ENCODE data around the gene SST. TPM values are rescaled to one million over a fixed set of nuclear protein-coding genes. Genes with fewer than 3 reads are reported as not detected.

SST gene
- total RNA-seq, 4 donors from 2014 or later, result 0.90 TPM; not detected in 3

DNA sequence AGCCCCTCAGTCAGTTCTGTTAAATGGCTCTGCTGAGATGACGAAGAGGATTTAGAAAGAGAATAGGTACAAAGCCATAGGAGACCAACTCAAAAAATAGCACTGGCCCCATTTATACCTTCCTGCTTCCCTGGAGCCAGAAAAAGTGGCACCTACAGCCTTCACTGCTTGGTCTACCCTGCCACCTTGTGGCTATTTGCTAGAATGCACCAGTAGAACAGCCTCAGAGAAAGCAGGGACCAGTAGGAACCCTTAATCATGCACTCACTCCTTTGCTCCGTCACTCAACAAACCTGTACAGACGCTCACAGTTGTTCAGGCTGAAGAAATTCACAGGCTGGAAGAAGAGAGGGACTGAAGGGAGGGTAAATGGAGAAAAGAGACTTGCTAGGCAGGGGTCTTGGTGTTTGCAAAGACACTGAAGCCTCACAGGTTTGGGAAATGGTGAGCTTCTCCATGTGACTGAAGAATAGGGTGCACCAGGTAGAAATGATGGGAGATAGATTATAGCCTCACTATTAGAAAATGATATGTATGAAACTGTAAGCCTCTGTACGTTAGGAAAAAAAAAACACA is 44.3 kb upstream of the SST start:
- Histone ChIP-seq H3K27ac (no peak overlapping the region), H3K4me3 (no peak overlapping the region), H3K27me3 (no peaks in the 10 kb centered on the region), H3K4me1 (no peaks in the 10 kb centered on the region), H3K9me3 (no peaks in the 10 kb centered on the region), H3K36me3 (no peaks in the 10 kb centered on the region)
- DNase-seq, result peak; percentile 66 to 78
- TF ChIP-seq POLR2A (IDR thresholded peaks at IDR 0.05), result no peak
- TF ChIP-seq, protein P1, sequence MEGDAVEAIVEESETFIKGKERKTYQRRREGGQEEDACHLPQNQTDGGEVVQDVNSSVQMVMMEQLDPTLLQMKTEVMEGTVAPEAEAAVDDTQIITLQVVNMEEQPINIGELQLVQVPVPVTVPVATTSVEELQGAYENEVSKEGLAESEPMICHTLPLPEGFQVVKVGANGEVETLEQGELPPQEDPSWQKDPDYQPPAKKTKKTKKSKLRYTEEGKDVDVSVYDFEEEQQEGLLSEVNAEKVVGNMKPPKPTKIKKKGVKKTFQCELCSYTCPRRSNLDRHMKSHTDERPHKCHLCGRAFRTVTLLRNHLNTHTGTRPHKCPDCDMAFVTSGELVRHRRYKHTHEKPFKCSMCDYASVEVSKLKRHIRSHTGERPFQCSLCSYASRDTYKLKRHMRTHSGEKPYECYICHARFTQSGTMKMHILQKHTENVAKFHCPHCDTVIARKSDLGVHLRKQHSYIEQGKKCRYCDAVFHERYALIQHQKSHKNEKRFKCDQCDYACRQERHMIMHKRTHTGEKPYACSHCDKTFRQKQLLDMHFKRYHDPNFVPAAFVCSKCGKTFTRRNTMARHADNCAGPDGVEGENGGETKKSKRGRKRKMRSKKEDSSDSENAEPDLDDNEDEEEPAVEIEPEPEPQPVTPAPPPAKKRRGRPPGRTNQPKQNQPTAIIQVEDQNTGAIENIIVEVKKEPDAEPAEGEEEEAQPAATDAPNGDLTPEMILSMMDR (IDR thresholded peaks at IDR 0.05), result peak; percentile 89 to 94 (median 94)
- intact Hi-C loops (cut with DNase I; ENCODE audit: low total_unique reads), result no loop called here

DNA sequence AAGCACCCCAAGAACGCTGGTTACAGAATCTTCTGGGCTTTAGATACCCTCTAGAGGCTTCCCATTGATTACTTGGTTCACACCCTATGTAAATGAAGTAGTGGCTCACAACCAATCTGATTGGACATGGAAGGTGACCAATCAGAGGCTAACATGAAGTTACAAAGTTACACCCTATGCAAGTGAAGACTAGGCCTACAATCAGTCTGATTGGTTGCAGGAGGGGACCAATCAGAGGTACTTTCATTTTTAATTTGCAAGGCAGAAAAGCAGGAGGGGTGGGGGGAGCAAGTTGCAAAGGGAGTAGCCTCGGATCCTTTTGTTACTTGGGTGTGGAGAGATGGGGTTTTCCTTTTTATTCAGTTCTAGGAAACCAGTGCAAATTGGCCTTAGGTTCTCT is 43.3 kb upstream of the SST start:
- no peak for TF ChIP-seq POLR2A (IDR thresholded peaks at IDR 0.05)
- TF ChIP-seq, protein P1 (IDR thresholded peaks at IDR 0.05), result no peak
- Histone ChIP-seq H3K27me3 (no peaks in the 10 kb centered on the region), H3K27ac (no peak overlapping the region), H3K9me3 (no peaks in the 10 kb centered on the region), H3K4me1 (no peaks in the 10 kb centered on the region), H3K36me3 (no peaks in the 10 kb centered on the region), H3K4me3 (no peak overlapping the region)
- intact Hi-C loops (cut with DNase I; ENCODE audit: low total_unique reads), result no loop called here
- DNase-seq, result no peak

DNA sequence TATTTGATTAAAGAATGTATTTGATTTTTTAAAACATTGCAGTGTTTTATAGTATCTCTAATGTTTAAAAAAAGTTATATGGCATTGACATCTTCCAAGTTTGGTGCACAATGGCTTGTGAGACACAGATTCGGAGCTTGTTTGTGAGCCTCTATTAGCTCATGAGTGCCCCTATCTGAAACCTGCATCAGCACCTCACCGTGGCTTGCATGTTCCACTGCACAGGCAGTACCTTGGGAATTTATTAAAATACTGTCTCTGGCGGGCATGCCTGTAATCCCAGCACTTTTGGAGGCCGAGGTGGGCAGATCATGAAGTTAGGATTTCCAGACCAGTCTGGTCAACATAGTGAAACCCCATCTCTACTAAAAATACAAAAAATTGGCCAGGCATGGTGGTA is 39.0 kb upstream of the SST start:
- Histone ChIP-seq H3K36me3 (no peaks in the 10 kb centered on the region), H3K27me3 (no peaks in the 10 kb centered on the region), H3K4me1 (no peaks in the 10 kb centered on the region), H3K4me3 (no peak overlapping the region), H3K27ac (no peak overlapping the region), H3K9me3 (no peaks in the 10 kb centered on the region)
- intact Hi-C loops (cut with DNase I; ENCODE audit: low total_unique reads), result loop anchor here (10.0 kb wide), 1 partner anchor 484 kb away; no protein-coding TSS in a partner anchor
- TF ChIP-seq, protein P1 (IDR thresholded peaks at IDR 0.05), result no peak
- TF ChIP-seq POLR2A (IDR thresholded peaks at IDR 0.05), result no peak
- no peak for DNase-seq

DNA sequence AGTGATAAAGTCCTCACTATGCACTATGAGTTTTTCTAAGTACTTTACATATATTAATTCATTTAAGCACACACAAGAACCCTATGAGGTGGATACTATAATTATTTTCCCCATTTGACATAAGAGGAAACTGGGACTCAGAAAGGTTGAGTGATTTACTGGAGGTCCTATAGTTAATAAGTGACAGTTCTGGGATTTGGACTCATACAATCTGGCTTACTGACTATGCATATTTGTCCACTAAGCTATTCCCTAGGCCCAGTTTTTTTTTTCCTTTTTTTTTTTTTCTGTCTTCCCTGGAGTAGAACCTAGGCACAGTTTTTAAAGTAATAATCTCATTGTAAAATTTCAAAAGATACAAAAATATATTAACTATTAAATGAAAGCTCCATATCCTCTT is 38.5 kb upstream of the SST start:
- intact Hi-C loops (cut with DNase I; ENCODE audit: low total_unique reads), result loop anchor here (10.0 kb wide), 1 partner anchor 484 kb away; no protein-coding TSS in a partner anchor
- no peak for DNase-seq
- H3K36me3 ChIP-seq, result no peaks in the 10 kb centered on the region
- H3K27me3 ChIP-seq, result no peaks in the 10 kb centered on the region
- TF ChIP-seq POLR2A (IDR thresholded peaks at IDR 0.05), result no peak
- TF ChIP-seq, protein P1 (IDR thresholded peaks at IDR 0.05), result no peak
- H3K9me3 ChIP-seq, result no peaks in the 10 kb centered on the region
- no peak overlapping the region for H3K4me3 ChIP-seq
- no peak overlapping the region for H3K27ac ChIP-seq
- H3K4me1 ChIP-seq, result no peaks in the 10 kb centered on the region

DNA sequence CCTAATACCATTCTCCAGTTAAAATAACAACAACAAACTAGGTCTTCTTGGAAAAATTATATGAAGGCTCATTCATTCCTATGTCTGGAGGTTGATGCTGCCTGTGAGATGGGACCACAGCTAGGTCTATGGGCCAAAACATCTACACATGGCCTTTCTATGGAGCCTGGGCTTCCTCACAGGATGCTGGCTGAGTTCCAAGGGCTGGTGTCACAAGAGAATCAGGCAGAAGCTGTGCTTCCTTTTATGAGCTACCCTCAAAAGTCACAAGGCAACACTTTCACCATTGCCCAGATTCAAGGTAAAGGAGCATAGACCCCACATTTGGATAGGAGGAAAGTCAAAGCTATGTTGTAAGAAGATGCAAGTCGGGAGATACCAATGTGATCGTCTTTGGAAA is 36.8 kb upstream of the SST start:
- H3K4me1 ChIP-seq, result no peaks in the 10 kb centered on the region
- H3K36me3 ChIP-seq, result no peaks in the 10 kb centered on the region
- intact Hi-C loops (cut with DNase I; ENCODE audit: low total_unique reads), result loop anchor here (10.0 kb wide), 1 partner anchor 482 kb away; no protein-coding TSS in a partner anchor
- no peak for TF ChIP-seq POLR2A (IDR thresholded peaks at IDR 0.05)
- TF ChIP-seq, protein P1 (IDR thresholded peaks at IDR 0.05), result no peak
- no peak overlapping the region for H3K4me3 ChIP-seq
- H3K9me3 ChIP-seq, result no peaks in the 10 kb centered on the region
- no peaks in the 10 kb centered on the region for H3K27me3 ChIP-seq
- H3K27ac ChIP-seq, result no peak overlapping the region
- no peak for DNase-seq

Measured in uterus (tissue), 4 donors.